ENCODE data around the gene ZNF605.
"Not testable (repeated sequence)": the region's sequence is repeated elsewhere in the genome, so short reads cannot be mapped to it uniquely, and the experiment has no call there.

Gene ZNF605

GRCh38 chr12:132956011-132956788 lies at the start of gene ZNF605:
ZNF605 (minus strand) TSS chr12:132956306; CDS start chr12:132945635, 10,671 bp downstream.
- DNase-seq: peak; percentile 62 to 90

DNA sequence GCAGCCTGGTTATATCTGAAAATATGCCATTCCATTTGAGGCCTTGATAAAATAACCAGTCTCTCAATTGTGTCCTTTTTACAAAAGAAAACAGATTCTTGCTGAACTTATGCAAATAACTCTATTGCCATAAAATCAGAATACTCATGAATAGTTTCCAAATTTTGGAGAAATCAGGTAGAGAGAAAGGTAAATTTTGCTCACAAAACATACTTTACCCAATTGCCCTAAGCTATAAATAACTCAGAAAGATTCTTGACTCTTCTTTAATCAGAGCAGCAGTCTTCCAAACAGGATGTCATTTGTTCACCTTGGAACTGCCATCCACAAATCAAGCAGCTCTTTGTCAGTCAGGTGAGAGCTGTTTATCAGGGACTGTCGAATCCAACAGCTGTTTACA lies 42.6 kb upstream of the ZNF605 start:
- no peak for DNase-seq

GRCh38 chr12:132986885-132987225 lies 30.7 kb upstream of the ZNF605 start:
- DNase-seq: no peak

DNA sequence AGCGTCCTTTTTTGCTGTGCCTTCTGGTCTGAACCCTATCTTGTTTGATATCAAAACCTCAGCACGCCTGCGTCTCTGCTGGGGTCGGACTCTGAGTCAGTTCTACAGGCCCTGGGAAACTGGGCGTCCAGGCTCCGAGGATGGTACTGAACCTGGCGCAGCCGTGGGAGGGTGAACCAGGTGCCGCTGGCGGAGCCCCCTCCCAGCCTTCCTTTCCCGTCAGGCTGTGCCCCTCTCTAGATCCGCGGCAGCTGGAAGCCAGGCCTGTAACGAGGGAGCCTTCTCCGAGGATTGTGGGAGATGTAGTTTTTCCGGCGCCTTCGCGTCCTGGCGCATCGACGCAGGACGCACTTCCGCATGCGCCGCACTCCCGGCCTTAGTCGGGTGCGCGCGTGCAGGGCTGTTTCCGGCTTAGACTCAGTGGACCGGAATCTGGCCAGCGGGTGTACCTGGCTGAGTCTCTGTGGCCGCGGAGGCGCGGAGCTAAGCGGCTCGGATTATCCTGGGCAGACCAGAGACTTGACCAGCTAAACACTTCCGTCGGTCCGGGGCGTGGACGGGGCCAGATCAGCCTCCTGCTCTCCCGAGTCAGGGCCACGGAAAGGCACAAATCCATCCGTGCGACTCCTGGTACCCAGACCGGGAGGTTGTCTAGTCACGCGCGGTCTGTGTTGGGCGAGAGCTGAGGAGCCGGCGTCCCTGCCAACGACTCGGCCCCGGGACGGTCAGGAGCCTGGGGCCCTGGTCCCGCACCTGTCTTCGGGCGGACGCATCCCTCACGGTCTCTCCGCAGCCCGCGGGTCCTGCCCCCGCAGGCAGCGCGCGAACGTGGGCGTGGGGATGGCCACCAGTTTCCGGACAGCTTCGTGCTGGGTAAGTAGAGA lies 30.1 kb upstream of the ZNF605 start, which contains the start of gene ZNF26:
TSS of gene ZNF26 (plus strand) at position 367 of the 884 bp plus-strand sequence. CDS start at position 841, 474 bp downstream.
- peak; percentile 62 to 81 for DNase-seq

GRCh38 chr12:132976870-132977269 lies 20.8 kb upstream of the ZNF605 start:
- not testable (repeated sequence) for DNase-seq

DNA sequence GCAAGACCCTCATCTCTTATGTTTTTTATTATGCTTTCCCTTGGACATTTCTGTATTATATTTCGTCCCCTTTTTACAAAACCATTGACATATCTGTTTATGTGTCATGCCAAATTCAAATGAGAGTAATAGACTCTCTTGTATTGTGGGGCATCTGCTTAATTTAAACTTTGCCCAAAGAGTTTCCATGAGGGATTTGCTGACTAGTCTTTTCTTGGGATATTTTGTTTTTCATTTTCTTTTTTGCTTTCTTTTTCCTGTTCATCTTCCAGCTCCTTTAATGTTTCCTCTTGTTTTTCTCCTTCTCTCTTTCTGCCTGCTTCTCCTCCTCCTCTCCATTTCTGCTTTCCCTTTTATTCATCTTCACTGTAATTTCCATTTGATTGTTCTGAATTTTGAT lies 16.3 kb upstream of the ZNF605 start:
- no peak for DNase-seq

DNA sequence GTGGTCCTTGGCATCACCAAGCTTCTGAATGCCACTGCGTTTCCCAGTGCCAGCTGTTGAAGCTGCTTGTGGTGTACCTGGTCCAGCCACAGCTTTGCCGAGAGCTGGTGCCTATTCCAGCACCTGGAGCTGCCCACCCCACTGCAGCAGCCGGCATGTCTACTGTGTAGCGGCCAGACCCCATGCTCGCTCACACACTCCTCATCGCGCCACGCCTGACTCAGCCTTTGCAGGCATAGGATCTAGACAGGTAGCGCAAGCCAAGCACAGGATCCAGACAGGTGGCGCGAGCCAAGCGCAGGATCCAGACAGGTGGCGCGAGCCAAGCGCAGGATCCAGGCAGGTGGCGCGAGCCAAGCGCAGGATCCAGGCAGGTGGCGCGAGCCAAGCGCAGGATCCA lies 11.6 kb upstream of the ZNF605 start:
- DNase-seq: no peak

GRCh38 chr12:132966676-132967415 lies 10.7 kb upstream of the ZNF605 start:
- no peak for DNase-seq

- DNase-seq: no peak
Observed at GRCh38 chr12:132965796-132966195, 9.7 kb upstream of the ZNF605 start.

DNA sequence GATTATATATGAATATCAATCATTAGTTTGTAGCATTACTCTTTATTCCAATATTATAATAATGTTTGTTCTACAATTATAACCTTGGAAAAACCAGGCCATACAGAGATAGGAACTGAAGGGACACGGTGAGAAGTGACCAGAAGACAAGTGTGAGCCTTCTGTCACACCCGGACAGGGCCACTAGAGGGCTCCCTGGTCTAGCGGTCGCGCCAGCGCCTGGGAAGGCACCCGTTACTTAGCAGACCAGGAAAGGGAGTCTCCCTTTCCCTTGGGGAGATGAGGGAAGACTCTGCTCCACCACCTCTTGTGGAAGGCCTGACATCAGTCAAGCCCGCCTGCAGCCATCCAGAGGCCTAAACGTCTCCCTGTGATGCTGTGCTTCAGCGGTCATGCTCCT lies 7.8 kb upstream of the ZNF605 start:
- DNase-seq: not testable (repeated sequence)

DNA sequence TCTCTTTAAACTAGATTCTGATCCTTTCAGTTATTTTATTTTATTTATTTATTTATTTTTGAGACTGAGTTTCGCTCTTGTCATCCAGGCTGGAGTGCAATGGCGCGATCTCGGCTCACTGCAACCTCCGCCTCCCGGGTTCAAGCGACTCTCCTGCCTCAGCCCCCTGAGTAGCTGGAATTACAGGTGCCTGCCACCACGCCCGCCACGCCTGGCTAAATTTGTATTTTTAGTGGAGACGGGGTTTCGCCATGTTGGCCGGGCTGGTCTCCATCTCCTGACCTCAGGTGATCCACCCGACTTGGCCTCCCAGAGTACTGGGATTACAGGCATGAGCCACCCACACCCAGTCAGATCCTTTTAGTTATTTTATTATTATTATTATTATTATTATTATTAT lies 5.7 kb upstream of the ZNF605 start:
- DNase-seq: not testable (repeated sequence)

DNA sequence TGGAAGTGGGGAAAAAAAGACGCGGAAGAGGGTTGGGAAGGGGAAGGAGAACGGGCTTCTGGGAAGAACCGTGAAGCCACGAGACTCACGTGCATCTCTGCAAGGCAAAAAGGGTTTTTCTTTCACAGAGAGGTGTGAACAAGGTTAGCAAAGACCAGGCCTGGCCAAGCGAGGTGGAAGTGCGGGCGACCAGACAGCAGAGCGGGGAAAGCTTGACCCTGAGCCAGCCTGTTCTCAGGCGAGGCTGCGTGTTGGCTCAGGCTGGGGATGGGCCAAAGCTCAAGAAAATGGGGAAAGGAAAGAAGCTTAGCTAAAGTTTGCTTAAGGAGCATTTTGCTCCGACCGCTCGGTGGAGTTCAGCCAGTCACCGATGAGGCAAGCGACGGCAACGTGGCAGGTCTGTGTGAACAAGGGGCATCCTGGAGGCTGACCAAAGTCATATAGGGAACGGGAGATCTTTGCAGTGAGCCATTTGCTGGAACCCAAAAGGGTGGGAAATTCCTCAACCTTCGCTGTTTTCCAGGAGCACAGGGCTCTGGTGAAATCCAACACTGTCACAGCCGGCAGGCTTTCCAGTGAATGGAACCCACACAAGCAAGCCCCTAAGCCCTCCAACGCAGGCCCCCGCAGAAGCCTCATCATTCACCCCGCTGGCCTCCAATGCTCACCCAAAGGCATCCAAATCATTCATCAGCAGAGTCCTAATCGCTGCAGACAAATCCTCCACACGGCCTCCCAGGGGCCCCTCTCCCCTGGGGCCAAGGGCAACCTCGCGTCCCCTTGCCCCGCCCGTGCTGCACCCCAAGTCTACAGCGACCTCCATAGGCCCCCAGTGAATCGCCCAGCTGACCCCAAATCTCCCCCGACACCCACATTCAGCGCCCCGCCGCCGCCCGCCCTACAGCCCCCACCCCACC lies 754 bp downstream of the ZNF605 start:
- DNase-seq: no peak

- DNase-seq: no peak
Observed at GRCh38 chr12:132954471-132955048, 1.5 kb downstream of the ZNF605 start.

GRCh38 chr12:132953771-132954170 lies 2.3 kb downstream of the ZNF605 start:
- DNase-seq: no peak

DNA sequence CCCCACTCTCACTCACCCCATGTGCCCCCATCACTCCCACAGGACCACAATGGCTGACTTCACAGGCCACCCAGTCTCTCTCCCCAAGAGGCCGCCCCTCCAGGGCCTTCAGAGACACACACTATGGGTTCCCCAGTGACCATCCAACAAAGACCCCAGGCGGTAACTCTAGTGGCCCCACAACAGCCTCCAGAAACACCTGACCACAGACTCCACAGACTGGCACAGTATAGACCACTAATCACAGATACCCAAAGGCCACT lies 3.0 kb downstream of the ZNF605 start:
- DNase-seq: no peak

DNA sequence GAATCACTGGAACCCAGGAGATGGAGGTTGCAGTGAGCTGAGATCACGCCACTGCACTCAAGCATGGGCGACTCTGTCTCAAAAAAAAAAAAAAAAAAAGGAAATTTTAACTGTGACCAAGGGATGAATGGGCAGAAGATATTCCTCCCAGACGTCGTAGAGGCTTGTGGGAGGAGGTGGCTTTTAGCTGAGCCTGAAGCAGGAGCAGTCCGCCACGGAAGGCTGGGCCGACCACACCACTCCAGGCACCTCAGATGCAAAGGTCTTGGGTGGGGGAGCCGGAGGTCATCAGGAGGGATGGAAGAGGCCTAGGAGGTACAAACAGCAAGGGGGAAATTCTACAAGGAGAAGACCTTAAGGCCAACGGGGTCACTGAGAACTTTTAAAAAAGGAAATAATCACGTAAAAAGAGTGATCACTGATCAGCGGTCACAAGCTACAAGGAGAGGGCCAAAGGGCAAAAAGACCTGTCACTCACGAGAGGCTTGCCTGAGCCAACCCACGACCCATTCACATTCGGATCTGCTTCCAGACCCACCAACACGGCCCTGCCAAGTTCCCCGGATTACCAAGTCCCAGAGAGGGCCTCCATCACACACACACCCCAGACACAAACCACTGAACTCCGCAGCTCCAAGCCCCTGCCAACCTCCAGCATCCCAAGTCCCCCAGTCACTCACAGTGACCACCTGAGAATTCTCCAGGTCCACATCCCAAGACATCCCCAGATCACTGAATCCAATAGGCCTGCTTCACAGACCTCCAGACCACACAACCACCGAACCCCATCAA lies 3.5 kb downstream of the ZNF605 start:
- no peak for DNase-seq

DNA sequence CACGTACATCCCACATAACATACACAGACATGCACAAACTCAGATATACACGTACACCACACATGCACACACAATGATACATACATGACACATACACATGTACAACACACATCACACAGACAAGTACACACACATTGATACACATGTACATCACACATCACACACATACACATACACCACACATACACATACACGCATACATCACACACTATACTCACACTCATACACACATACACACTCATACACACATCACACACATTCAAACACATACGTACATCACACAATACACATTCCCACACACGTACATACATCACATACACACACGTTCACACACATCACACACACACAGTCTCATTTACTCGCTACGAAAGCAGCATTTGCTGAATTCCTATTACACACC lies 4.5 kb downstream of the ZNF605 start:
- no peak for DNase-seq

- no peak for DNase-seq
Observed at GRCh38 chr12:132950844-132951535, 5.1 kb downstream of the ZNF605 start.

DNA sequence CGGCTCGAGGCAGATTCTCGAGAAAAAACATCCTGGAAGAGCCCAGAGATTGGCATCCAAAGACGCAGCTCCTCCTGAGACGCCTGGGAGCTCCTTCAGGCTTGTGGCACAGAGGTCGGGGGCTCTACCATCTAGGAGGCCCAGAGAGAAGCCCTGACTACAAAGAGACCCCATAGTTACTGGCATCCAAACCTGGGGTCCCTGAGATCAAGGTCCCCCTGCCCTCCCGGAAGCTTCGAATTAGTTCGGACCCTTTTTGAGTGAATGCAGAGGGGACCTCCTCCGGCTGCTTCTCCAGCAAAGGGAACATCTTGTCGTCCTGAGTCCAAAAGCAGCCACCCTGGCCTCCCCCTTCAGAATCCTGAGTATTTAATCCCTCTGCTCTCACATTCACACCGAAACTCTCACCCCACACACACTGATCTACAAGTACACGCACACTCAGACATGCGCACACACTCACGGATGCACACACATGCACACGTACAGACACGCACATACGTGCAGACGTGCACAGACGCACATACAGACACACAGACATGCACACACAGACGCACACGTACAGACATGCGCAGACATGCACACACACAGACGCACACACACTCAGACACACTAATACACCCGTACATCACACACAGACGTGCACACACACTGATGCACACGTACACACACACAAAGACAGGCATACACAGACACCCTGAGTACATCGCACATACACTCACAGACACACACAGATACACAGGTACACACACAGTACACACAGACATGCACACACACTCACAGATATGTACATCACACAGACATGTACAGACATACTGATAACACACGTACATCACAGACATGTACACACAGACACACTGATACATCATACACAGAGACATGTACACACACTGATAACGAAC lies 5.9 kb downstream of the ZNF605 start:
- DNase-seq: no peak
